Measurements from ENCODE around the gene RPS6KA2. TPM values are rescaled to one million over a fixed set of nuclear protein-coding genes. Genes with fewer than 3 reads are reported as not detected.

The RPS6KA2 gene
- total RNA-seq, 4 donors from 2014 or later, result 43.9 to 161 (median 82.7) TPM

DNA sequence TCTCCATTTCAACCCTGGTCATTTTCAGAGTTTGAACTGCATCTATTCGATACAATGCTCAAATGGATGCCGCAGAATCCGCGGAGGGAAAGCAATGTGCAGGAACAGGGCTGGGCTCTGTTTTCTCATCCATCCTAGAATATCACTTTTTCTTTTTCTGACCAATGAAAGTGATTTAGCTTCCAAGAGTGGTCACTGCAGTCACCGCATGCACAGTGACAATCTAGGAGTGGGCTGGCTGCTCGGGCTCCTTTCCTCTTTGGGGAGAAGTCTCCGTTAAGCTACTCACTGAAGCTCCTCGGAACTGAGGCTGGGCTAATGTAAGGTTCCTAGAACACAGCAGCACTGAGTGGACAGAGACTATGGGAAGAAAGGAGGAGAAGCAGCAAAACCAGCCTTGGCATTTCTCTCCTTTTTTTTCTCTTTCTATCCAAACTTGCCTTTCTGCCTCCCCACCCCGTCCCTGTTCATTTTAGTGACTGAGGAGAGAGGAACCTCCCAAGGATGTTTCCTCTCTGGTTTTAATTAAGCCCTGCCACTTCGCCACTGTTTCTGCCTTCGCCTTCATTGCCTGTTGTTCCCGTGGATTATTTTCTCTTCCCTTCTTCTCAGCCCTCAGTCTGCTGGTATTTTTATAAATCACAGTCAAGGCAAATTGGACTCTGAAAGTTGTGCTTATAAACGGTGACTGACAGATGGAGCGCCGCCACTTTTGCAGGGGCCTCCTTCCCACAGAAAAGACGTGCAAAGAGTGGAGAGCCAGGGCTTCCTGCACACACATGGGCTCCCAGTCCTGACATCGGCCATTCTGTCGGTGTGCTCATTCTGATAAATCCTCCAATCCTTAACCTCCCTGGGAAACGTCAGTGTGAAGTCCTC is 81.7 kb downstream of the RPS6KA2 start:
- no peak for TF ChIP-seq CTCF (IDR thresholded peaks at IDR 0.05; ENCODE audit: low read depth)

DNA sequence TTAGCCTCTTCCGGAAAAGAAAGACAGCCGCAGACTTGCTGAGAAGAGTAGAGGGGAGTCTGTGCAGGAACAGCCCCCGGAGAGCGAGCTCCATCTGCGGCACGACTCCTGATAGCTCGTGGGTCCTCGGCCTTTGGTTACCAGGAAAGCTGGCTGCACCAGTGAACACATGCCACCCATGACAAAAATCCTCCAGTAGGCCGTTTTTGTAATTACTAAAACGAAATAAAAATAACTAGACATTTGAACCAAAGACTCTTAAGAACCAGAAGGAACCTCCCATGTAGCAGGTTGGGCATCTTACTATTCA is 82.8 kb downstream of the RPS6KA2 start:
- TF ChIP-seq CTCF (IDR thresholded peaks at IDR 0.05; ENCODE audit: low read depth), result no peak

GRCh38 chr6:166543603-166544295 is 83.3 kb downstream of the RPS6KA2 start:
- TF ChIP-seq CTCF (IDR thresholded peaks at IDR 0.05; ENCODE audit: low read depth), result no peak

DNA sequence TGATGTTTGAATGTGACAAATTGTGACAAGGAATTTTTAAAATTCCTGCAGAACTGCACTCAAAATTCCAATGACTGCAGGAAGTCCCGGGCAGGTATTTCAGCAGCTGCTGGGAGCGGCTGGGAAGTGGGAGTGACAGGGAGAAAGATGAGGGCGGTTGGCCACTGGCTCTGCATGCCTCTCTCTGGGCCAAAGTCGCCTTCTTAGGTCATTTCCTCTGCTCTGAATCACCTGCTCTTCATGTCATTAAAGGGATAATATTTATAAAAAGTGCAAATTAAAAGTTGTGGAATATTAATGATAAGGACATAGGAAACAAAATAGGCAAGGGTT is 84.5 kb downstream of the RPS6KA2 start:
- no peak for TF ChIP-seq CTCF (IDR thresholded peaks at IDR 0.05; ENCODE audit: low read depth)

DNA sequence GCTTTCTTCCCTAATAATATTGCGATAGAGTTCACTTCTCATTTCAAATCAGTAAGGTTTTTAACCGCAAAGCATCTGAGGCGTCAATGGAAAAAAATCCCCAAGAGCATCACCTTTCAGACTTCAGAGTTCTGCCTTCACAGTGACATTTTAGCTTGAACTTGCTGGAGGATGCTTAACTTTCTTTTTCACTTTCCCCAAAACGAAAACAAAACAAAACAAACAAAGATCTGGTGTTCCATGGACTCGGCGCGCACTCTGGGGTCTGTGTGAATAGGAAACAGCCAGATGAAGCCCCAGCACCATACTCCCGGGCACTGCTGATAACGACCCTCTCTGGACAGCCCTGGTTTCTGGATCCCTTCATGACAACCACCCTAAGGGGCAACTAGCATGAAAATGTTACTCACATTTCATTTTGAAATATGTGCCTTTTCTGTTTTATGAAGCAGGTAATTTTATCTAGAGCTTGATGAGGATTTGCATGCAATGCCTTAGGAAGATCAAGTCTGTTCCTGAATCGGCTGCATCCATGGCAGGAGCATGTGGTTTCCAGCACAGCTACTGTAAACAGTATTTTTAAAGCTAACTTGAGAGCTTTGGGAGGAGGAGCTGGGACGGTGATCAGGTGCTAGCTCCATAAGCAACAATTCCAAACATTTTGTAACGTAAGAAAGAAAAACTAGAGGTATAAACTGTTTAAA is 85.0 kb downstream of the RPS6KA2 start:
- no peak for TF ChIP-seq CTCF (IDR thresholded peaks at IDR 0.05; ENCODE audit: low read depth)

DNA sequence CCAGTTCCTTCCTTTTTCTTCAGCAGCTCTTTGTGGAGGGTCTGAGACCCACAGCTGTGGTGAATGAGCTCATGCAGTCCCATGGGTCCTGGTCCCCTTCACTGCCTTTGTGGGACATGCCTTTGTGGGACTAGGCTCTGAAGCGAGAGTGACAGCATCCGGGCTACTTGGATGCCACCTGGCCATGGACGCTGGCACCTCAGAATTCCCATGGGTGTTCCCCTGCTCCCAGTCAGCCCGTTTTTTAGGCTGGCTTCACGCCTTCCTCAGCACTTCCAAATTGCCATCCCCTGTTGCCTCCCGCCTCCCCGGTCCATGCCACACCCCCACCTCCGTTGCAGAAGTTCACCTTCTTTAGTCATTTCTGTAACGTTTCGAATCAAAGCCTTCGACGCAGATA is 85.7 kb downstream of the RPS6KA2 start:
- TF ChIP-seq CTCF (IDR thresholded peaks at IDR 0.05; ENCODE audit: low read depth), result no peak

Data from subcutaneous adipose tissue (tissue), 4 donors.